Small intestine (tissue), 7 donors: Measurements from ENCODE around the gene TRAF3. TPM values are rescaled to one million over a fixed set of nuclear protein-coding genes. Genes with fewer than 3 reads are reported as not detected.
A peak's percentile ranks its signal among the peaks of the same experiment; 100 is the strongest.

Source experiments
- DNase-seq, 2 donors: peaks; one replicate each; pipeline versions ENCODE4 v3.0.0 to v3.0.0-alpha.2; 2013
- FAIRE-seq: peaks from 2 replicates; lab custom pipeline; 2012; peaks lifted over from hg19 to GRCh38; lab: Jason Lieb, UNC
- H3K27ac ChIP-seq, 3 donors: one replicate each; pipeline ENCODE4 v1.5.1; 2013; ENCODE audit warnings: low read length in 2 of 3, mild to moderate bottlenecking in 2 of 3, control low read depth in 1 of 3, inconsistent platforms in 1 of 3, low read depth in 1 of 3, moderate library complexity in 1 of 3
- H3K27me3 ChIP-seq, 3 donors: one replicate each; pipeline ENCODE4 v1.6.1; 2013; ENCODE audit warnings: low read length in 3 of 3, inconsistent platforms in 1 of 3; ENCODE audit not compliant: control insufficient read depth in 3 of 3, insufficient read depth in 3 of 3
- H3K36me3 ChIP-seq, 3 donors: one replicate each; pipeline ENCODE4 v1.6.1; 2013; ENCODE audit warnings: low read length in 3 of 3, inconsistent platforms in 1 of 3, low read depth in 1 of 3, mild to moderate bottlenecking in 1 of 3, moderate library complexity in 1 of 3; ENCODE audit not compliant: control insufficient read depth in 3 of 3, insufficient read depth in 2 of 3
- H3K4me1 ChIP-seq, 3 donors: one replicate each; pipeline ENCODE4 v1.6.1; 2013; ENCODE audit warnings: low read length in 2 of 3, inconsistent platforms in 1 of 3, low read depth in 1 of 3, mild to moderate bottlenecking in 1 of 3, moderate library complexity in 1 of 3; ENCODE audit not compliant: control insufficient read depth in 3 of 3, insufficient read depth in 2 of 3
- H3K4me3 ChIP-seq, 3 donors: one replicate each; pipeline ENCODE4 v1.5.1; 2013; ENCODE audit warnings: low read length in 3 of 3, control low read depth in 1 of 3, inconsistent platforms in 1 of 3, low read depth in 1 of 3, mild to moderate bottlenecking in 1 of 3, moderate library complexity in 1 of 3
- H3K9me3 ChIP-seq, 2 donors: one replicate each; pipeline ENCODE4 v1.6.1; 2013; ENCODE audit warnings: low read depth in 1 of 2, low read length in 1 of 2; ENCODE audit not compliant: control insufficient read depth in 2 of 2, insufficient read depth in 1 of 2
- WGBS, 3 donors: extraction: QIAGEN DNeasy Blood & Tissue Kit; methylation state at CpG; one replicate each; pipeline ENCODE4 v1.1.7; 2013; 5-methylcytosine and 5-hydroxymethylcytosine counted together
- polyA plus RNA-seq, 4 donors: library from polyadenylated mRNA; stranded (reverse) in 3 of 4; unstranded in 1 of 4; fragments of 200-250 nt in 3 of 4; fragments of 120-200 nt in 1 of 4; gene quantifications; one replicate each; pipeline versions ENCODE4 v1.2.1 to v1.2.3, GENCODE V29; 2013
- donor health status: healthy with polysubstance abuse.
- donor health status: control.
- donor health status: control.
- donor health status: Bipolar disorder and iron deficiency.
- donor health status: healthy.

Gene TRAF3
- polyA plus RNA-seq, 4 donors, result 4.0 to 17.9 (median 8.5) TPM

DNA sequence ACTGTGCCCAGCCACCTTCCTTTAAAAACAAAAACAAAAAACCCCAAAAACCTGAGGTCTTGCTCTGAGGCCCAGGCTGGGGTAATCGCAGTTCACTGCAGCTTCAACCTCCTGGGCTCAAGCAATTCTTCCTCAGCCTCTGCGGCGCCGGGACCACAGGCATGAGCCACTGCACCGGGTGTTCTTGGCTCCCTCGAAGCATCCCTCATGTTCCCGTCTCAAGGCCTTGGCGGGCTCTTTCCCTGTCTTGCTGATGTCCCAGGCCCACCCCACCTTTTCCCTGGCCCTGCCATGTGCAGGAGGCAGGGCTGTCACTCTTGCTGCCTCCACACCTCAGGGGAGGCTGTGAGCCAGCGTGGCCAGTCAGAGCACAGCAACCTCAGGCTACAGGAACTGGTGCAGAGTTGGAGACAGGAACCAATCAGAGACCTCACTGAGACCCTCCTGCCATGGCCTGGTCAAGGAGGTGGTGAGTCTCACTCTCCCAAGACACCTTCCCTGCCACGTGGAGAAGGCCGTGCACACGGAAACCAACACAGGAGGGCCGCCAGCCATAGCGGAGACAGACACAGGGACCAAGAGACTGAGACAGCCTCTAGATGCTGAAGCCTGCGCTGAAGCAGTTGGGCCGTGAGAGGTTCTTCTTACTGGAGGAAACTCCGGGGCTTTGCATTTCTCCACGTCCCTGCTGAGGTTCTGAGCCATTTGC, 139.3 kb downstream of the TRAF3 start:
- H3K27me3 ChIP-seq, result no peaks in the 10 kb centered on the region
- FAIRE-seq (no peak), DNase-seq (no peak)
- H3K9me3 ChIP-seq, result peaks cover 0 to 5% of the 10 kb centered on the region in 2 donors
- H3K27ac ChIP-seq, result no peak overlapping the region
- no peak overlapping the region for H3K4me3 ChIP-seq
- WGBS, 3 donors, result 73 to 87% (median 85%) methylated on average over 18 of the region's 18 CpGs
- peaks cover 0 to 40% (median 0%) of the 10 kb centered on the region in 3 donors for H3K36me3 ChIP-seq
- peaks cover 0 to 2% (median 0%) of the 10 kb centered on the region in 3 donors for H3K4me1 ChIP-seq

- WGBS, 3 donors, result 89 to 95% (median 90%) methylated on average over 6 of the region's 6 CpGs
- DNase-seq (no peak), FAIRE-seq (no peak)
- Histone ChIP-seq H3K4me1 (peaks cover 0 to 2% (median 0%) of the 10 kb centered on the region in 3 donors), H3K4me3 (no peak overlapping the region), H3K27ac (no peak overlapping the region), H3K9me3 (peaks cover 0 to 5% of the 10 kb centered on the region in 2 donors), H3K36me3 (peaks cover 0 to 38% (median 0%) of the 10 kb centered on the region in 3 donors), H3K27me3 (peaks cover 0 to 3% (median 0%) of the 10 kb centered on the region in 3 donors)
These were observed 139.8 kb downstream of the TRAF3 start for GRCh38 chr14:102917056-102917385.

DNA sequence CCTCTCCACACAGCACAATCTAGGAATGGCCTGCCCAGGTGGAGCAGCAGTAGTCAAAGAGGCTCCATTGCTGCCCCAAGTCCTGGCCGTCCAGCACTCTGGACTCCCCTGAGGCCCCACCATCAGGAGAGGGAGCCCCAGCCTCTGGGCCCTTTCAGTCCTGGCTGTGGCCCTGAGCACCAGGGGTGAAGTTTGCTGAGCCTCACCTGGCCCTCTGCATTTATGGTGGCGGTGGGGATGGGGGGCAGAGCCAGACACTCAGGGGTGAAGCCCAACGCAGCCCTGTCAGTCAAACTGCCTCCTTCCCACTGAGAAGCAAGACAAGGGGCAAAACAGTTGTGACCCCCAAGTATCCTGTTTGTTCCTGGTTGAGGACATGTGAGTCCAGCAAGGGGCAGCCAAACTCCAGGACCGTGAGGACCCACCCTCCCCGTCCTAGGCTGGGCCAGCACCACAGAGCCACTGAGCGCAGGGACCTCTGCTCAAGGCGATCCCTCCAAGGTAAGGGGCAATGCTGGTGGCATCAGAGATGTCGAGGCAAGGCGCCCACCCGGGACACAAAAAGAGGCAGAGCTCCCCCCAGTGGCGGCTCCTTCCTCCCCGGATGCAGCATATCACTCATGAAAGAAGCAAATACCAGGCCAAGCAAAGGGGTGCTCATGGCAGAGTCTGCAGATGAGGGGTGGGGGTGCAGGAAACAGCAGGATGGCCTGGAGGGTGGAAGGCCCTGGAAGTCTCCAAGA, 140.4 kb downstream of the TRAF3 start:
- 44 to 50% (median 44%) methylated on average over 12 of the region's 12 CpGs for WGBS, 3 donors
- Histone ChIP-seq H3K27me3 (peaks cover 0 to 9% (median 0%) of the 10 kb centered on the region in 3 donors), H3K36me3 (peaks cover 0 to 32% (median 0%) of the 10 kb centered on the region in 3 donors), H3K4me3 (no peak overlapping the region), H3K4me1 (peaks cover 0 to 2% (median 0%) of the 10 kb centered on the region in 3 donors), H3K9me3 (peaks cover 0 to 5% of the 10 kb centered on the region in 2 donors), H3K27ac (peak overlapping the region in 1 of 3 donors; percentile 2)
- DNase-seq, result peak in 1 of 2 donors; percentile 62
- FAIRE-seq, result no peak

DNA sequence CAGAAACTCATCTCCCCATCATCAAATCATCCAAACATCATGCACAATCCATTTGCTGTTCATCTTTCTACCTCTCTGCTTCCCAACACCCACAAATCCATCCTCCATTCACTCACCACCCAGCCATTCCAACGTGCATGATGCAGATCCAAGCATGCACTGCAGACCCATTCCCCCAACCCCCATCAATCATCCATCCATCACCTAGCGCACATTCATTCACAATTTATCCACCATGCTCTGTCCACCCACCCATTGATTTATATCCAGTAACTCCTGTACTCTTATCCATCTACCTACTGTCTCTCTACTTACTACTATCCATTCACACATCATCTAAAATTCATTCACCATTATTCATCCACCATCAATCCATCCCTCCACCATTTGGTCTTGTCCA, 141.2 kb downstream of the TRAF3 start:
- Histone ChIP-seq H3K4me1 (peaks cover 0 to 2% (median 0%) of the 10 kb centered on the region in 3 donors), H3K9me3 (peaks cover 0 to 5% of the 10 kb centered on the region in 2 donors), H3K27ac (no peak overlapping the region), H3K4me3 (no peak overlapping the region), H3K36me3 (peaks cover 0 to 32% (median 0%) of the 10 kb centered on the region in 3 donors), H3K27me3 (peaks cover 0 to 16% (median 3%) of the 10 kb centered on the region in 3 donors)
- FAIRE-seq, result no peak
- no peak for DNase-seq
- WGBS, 3 donors, result 54 to 57% (median 56%) methylated on average over 2 of the region's 2 CpGs

- Histone ChIP-seq H3K36me3 (peaks cover 0 to 29% (median 0%) of the 10 kb centered on the region in 3 donors), H3K27ac (no peak overlapping the region), H3K27me3 (peaks cover 0 to 22% (median 6%) of the 10 kb centered on the region in 3 donors), H3K9me3 (peaks cover 0 to 5% of the 10 kb centered on the region in 2 donors), H3K4me1 (peaks cover 0 to 17% (median 0%) of the 10 kb centered on the region in 3 donors), H3K4me3 (no peak overlapping the region)
- DNase-seq (no peak), FAIRE-seq (no peak)
- WGBS, 3 donors, result 93 to 97% (median 95%) methylated on average over 5 of the region's 5 CpGs
These were observed 143.2 kb downstream of the TRAF3 start for GRCh38 chr14:102920273-102920997.

- Histone ChIP-seq H3K9me3 (peaks cover 0 to 5% of the 10 kb centered on the region in 2 donors), H3K4me1 (peaks cover 0 to 22% (median 0%) of the 10 kb centered on the region in 3 donors), H3K36me3 (peaks cover 0 to 34% (median 0%) of the 10 kb centered on the region in 3 donors), H3K4me3 (no peak overlapping the region), H3K27me3 (peaks cover 0 to 22% (median 6%) of the 10 kb centered on the region in 3 donors), H3K27ac (no peak overlapping the region)
- no peak for FAIRE-seq
- 94 to 100% (median 98%) methylated on average over 1 of the region's 1 CpG for WGBS, 3 donors
- no peak for DNase-seq
These were observed 143.7 kb downstream of the TRAF3 start for GRCh38 chr14:102920998-102921304.

- peak; percentile 96 to 97 for DNase-seq
- H3K4me1 ChIP-seq, result peaks cover 0 to 30% (median 0%) of the 10 kb centered on the region in 3 donors
- H3K4me3 ChIP-seq, result peak within 1 kb of the TSS in 2 of 3 donors; percentile 73 to 81
- peak within 1 kb of the TSS; percentile 70 to 97 (median 94) for H3K27ac ChIP-seq
- H3K27me3 ChIP-seq, result peaks cover 0 to 22% (median 6%) of the 10 kb centered on the region in 3 donors
- H3K36me3 ChIP-seq, result peaks cover 0 to 31% (median 0%) of the 10 kb centered on the region in 3 donors
- no peak for FAIRE-seq
- H3K9me3 ChIP-seq, result peaks cover 0 to 5% of the 10 kb centered on the region in 2 donors
- 2 to 9% (median 8%) methylated on average over 38 to 56 of the region's 56 CpGs for WGBS, 3 donors
These were observed 145.4 kb downstream of the TRAF3 start, which contains the start of gene AMN for GRCh38 chr14:102922490-102923200. TSS of gene AMN (plus strand) at chr14:102922663. CDS start at chr14:102922689, 26 bp downstream.
